ENCODE data around the gene RHOA. TPM values are rescaled to one million over a fixed set of nuclear protein-coding genes. Genes with fewer than 3 reads are reported as not detected.

The RHOA gene
- total and polyA plus RNA-seq, 10 of the 15 experiments (the other 5 are each of a cell fraction or from before 2014, with no cell fraction given): 246 to 1,049 (median 515) TPM

- CTCF ChIA-PET: interaction anchor here (1.1 to 4.1 kb wide), 3 partner anchors 8 to 254 kb away, joined by 3 to 30 read pairs (median 4); no protein-coding TSS in a partner anchor
- DNase-seq (ENCODE audit: low read depth, low spot score) (no peak), FAIRE-seq (no peak), ATAC-seq (no peak)
- Histone ChIP-seq H3K9me3 (replicated peaks; ENCODE audit: control insufficient read depth, insufficient read depth, low read length) (no peaks in the 10 kb centered on the region), H3K27me3 (replicated peaks in 1 of 2; ENCODE audit: control insufficient read depth in 2 of 2, insufficient read depth in 2 of 2, low read length in 1 of 2) (no peaks in the 10 kb centered on the region), H3K79me2 (ENCODE audit: control insufficient read depth, insufficient read depth, low read length) (peaks cover 19% of the 10 kb centered on the region), H3K4me3 (no peak overlapping the region), H3K4me1 (ENCODE audit: control insufficient read depth, insufficient read depth, low read length) (peaks cover 44% of the 10 kb centered on the region), H3K9ac (ENCODE audit: control insufficient read depth, insufficient read depth, low read length) (no peak overlapping the region), H2AFZ (ENCODE audit: control insufficient read depth, low read depth, low read length) (no peak overlapping the region), H3K36me3 (ENCODE audit: control insufficient read depth in 2 of 2, insufficient read depth in 2 of 2, low read length in 1 of 2) (peaks cover 2 to 11% of the 10 kb centered on the region in 2 experiments; a peak in 3 of 4 replicates), H4K20me1 (ENCODE audit: control insufficient read depth, insufficient read depth) (no peaks in the 10 kb centered on the region), H3K4me2 (ENCODE audit: control insufficient read depth, insufficient read depth) (no peak overlapping the region), H3K27ac (ENCODE audit: control insufficient read depth, insufficient read depth) (no peak overlapping the region)
- SMC1A ChIA-PET (ENCODE audit: uncharacterized antibody, unreplicated experiment): interaction anchor here (0.8 to 5.2 kb wide), 5 partner anchors 8 to 32 kb away, joined by 3 to 37 read pairs (median 4); no protein-coding TSS in a partner anchor
- POLR2A ChIA-PET: interaction anchor here (0.6 to 2.9 kb wide), 4 partner anchors 27 to 78 kb away, joined by 3 to 19 read pairs (median 12); partner anchors contain the start of gene USP4
- no peak for TF ChIP-seq CBX5 (IDR thresholded peaks at IDR 0.05; ENCODE audit: low read depth)
- TF ChIP-seq PAX8 (IDR thresholded peaks at IDR 0.05): no peak
- no peak for TF ChIP-seq ZNF24 (IDR thresholded peaks at IDR 0.05)
- TF ChIP-seq CTCF (IDR thresholded peaks at IDR 0.05 in 2 of 3, conservative IDR thresholded peaks at IDR 0.05 in 1 of 3; ENCODE audit: control insufficient read depth in 2 of 3, extremely low read depth in 1 of 3, insufficient read depth in 1 of 3, low read depth in 3 of 3, low read length in 3 of 3): no peak
- no peak for TF ChIP-seq RAD51 (IDR thresholded peaks at IDR 0.05)
- TF ChIP-seq RFX5 (IDR thresholded peaks at IDR 0.05; ENCODE audit: low read depth, low read length): no peak
- TF ChIP-seq SIX5 (IDR thresholded peaks at IDR 0.05; ENCODE audit: low read depth, low read length, severe bottlenecking): no peak
- TF ChIP-seq IKZF2 (IDR thresholded peaks at IDR 0.05): no peak
- no peak for TF ChIP-seq BCL11A (IDR thresholded peaks at IDR 0.05; ENCODE audit: low read depth, low read length)
- no peak for TF ChIP-seq PML (IDR thresholded peaks at IDR 0.05; ENCODE audit: low read length)
- TF ChIP-seq FOXM1 (IDR thresholded peaks at IDR 0.05; ENCODE audit: low read depth, low read length): no peak
- TF ChIP-seq ZNF274 (IDR thresholded peaks at IDR 0.05; ENCODE audit: insufficient read depth, insufficient read length): no peak
- no peak for TF ChIP-seq USF1 (IDR thresholded peaks at IDR 0.05; ENCODE audit: borderline replicate concordance, extremely low read length, insufficient read depth, low read depth, low read length)
- TF ChIP-seq SMAD5 (IDR thresholded peaks at IDR 0.05; ENCODE audit: low read depth): no peak
- no peak for TF ChIP-seq CHD4 (IDR thresholded peaks at IDR 0.05)
- TF ChIP-seq ZZZ3 (IDR thresholded peaks at IDR 0.05; ENCODE audit: control insufficient read depth, insufficient read length, low read depth): no peak
- TF ChIP-seq NFYB (IDR thresholded peaks at IDR 0.05; ENCODE audit: insufficient read depth, low read depth, low read length): no peak
- no peak for TF ChIP-seq KLF5 (IDR thresholded peaks at IDR 0.05; ENCODE audit: partially characterized antibody)
- intact Hi-C loops (cut with micrococcal nuclease; ENCODE audit: unreplicated experiment): loop anchor here (10.0 kb wide), 1 partner anchor 323 kb away; the partner anchor contains the start of gene QRICH1
- 98% methylated on average over 13 of the region's 13 CpGs for WGBS (ENCODE audit: insufficient coverage, insufficient replicate concordance, low lambda C conversion rate, missing lambda C conversion rate)
- no TSS peak for BruUV-seq (replicated peaks)
- RAD21 ChIA-PET (ENCODE audit: unreplicated experiment): interaction anchor here (2.7 to 2.9 kb wide), 2 partner anchors 26 to 32 kb away, joined by 20 to 35 read pairs; no protein-coding TSS in a partner anchor
- in situ Hi-C loops (cut with MboI): no loop called here
These were observed 5.8 kb upstream of the RHOA start for GRCh38 chr3:49417516-49418120.
